NCI-H2227 treated with DMSO at 0.1 percent for 48 hours (cell line): ENCODE measurements around the gene KLHL26.

Experiments used
- DNase-seq: peaks from one replicate; lab custom pipeline; 2025; lab: John Stamatoyannopoulos, UW

Gene KLHL26

DNA sequence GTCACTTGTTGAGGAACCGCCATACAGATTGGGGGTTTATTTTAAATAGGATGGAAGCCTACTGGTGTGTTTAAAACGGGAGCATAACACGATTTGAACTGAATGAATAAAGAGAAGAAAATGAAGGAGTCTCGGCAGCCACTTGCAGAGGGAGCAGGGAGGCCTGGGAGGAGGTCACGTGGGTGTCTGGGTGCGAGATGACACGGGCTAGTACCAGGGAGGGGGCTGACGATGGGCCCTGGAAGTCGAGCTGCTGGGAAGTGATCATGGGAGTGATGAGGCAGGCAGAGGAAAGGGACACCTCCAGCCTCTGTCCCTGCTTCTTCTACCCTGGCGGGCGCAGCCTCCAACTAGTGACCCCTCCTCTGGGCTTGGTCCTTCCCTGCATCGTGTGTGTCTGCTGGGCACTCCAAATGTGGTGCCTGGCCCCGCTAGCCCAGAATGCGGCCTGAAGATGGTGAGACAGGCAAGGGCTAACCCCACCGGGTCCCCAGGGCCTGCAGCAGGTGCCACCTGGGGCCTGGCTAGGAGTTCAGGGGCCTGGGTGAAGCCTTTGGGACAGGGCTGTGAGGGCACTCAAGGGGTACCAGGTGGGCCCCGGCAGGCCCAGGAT is 82.1 kb downstream of the KLHL26 start:
- DNase-seq, result no peak

DNA sequence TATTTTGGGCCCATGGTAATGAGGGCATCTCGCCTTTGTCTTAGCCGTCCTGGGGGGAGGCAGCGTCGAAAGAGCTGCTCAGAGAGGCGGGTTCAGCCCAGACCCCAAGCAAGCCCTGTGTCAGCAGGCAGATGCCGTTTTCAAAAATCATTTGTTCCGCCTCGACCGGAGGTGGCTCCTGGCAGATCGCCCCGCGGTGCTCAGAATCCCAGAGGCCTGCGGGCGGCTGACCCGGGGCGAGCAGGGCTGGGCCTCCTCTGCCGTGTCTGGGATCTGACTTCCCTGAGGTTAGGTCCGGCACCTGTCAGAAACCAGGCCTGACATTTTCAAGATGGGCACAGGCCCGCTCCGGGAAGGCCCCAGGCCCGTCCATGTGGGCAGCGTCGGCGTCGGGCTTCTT is 82.7 kb downstream of the KLHL26 start:
- no peak for DNase-seq
